ENCODE measurements around the gene SLC25A26. TPM values are rescaled to one million over a fixed set of nuclear protein-coding genes. Genes with fewer than 3 reads are reported as not detected.

The SLC25A26 gene
- total RNA-seq, 1 experiment from 2014 or later: 13.2 TPM

GRCh38 chr3:66376568-66376967 is 155.8 kb downstream of the SLC25A26 start:
- Histone ChIP-seq H3K4me1 (ENCODE audit: control insufficient read depth, insufficient read depth, low read length) (no peaks in the 10 kb centered on the region), H3K4me3 (ENCODE audit: low read depth in 2 of 2, low read length in 2 of 2) (no peak overlapping the region), H3K9me3 (ENCODE audit: control insufficient read depth, insufficient read depth, low read depth, low read length) (no peaks in the 10 kb centered on the region), H3K36me3 (ENCODE audit: control insufficient read depth, insufficient read depth, low read length) (no peaks in the 10 kb centered on the region), H3K27ac (ENCODE audit: low read length) (no peak overlapping the region), H3K27me3 (ENCODE audit: control insufficient read depth, insufficient read depth, low read length) (no peaks in the 10 kb centered on the region)
- TF ChIP-seq REST (IDR thresholded peaks at IDR 0.05; ENCODE audit: insufficient read depth in 1 of 2, low read depth in 2 of 2, low read length in 1 of 2) (no peak), CTCF (IDR thresholded peaks at IDR 0.05) (no peak), TCF7L2 (IDR thresholded peaks at IDR 0.05; ENCODE audit: low read depth, low read length) (no peak), POLR2AphosphoS5 (IDR thresholded peaks at IDR 0.05; ENCODE audit: low read depth, low read length) (no peak), SIN3A (IDR thresholded peaks at IDR 0.05; ENCODE audit: borderline replicate concordance, insufficient read depth, low read depth, low read length) (no peak)
- ChIA-PET CTCF (no interaction called here), POLR2A (no interaction called here)
- DNase-seq (ENCODE audit: low read depth, low spot score) (no peak), ATAC-seq (no peak)
- in situ Hi-C loops (cut with HindIII; ENCODE audit: low pct_unique_long_range_greater_than_20kb, low sequenced_read_pairs): no loop called here
- intact Hi-C loops (cut with micrococcal nuclease; ENCODE audit: unreplicated experiment): loop anchor here (10.0 kb wide), 1 partner anchor 102 kb away; no protein-coding TSS in a partner anchor
- no TSS peak for BruUV-seq (replicated peaks)

- no peaks in the 10 kb centered on the region for H3K4me1 ChIP-seq (ENCODE audit: control insufficient read depth, insufficient read depth, low read length)
- no peaks in the 10 kb centered on the region for H3K36me3 ChIP-seq (ENCODE audit: control insufficient read depth, insufficient read depth, low read length)
- no peaks in the 10 kb centered on the region for H3K27me3 ChIP-seq (ENCODE audit: control insufficient read depth, insufficient read depth, low read length)
- in situ Hi-C loops (cut with HindIII; ENCODE audit: low pct_unique_long_range_greater_than_20kb, low sequenced_read_pairs): no loop called here
- intact Hi-C loops (cut with micrococcal nuclease; ENCODE audit: unreplicated experiment): loop anchor here (10.0 kb wide), 1 partner anchor 103 kb away; no protein-coding TSS in a partner anchor
- POLR2A ChIA-PET: no interaction called here
- H3K27ac ChIP-seq (ENCODE audit: low read length): no peak overlapping the region
- no peak overlapping the region for H3K4me3 ChIP-seq (ENCODE audit: low read depth in 2 of 2, low read length in 2 of 2)
- TF ChIP-seq SIN3A (IDR thresholded peaks at IDR 0.05; ENCODE audit: borderline replicate concordance, insufficient read depth, low read depth, low read length) (no peak), POLR2AphosphoS5 (IDR thresholded peaks at IDR 0.05; ENCODE audit: low read depth, low read length) (no peak)
- no peak for ATAC-seq
- BruUV-seq (replicated peaks): no TSS peak
- CTCF ChIA-PET: no interaction called here
- H3K9me3 ChIP-seq (ENCODE audit: control insufficient read depth, insufficient read depth, low read depth, low read length): no peaks in the 10 kb centered on the region
- no peak for DNase-seq (ENCODE audit: low read depth, low spot score)
Observed at GRCh38 chr3:66377800-66378199, 157.0 kb downstream of the SLC25A26 start.

GRCh38 chr3:66378256-66378655 is 157.5 kb downstream of the SLC25A26 start:
- no peaks in the 10 kb centered on the region for H3K27me3 ChIP-seq (ENCODE audit: control insufficient read depth, insufficient read depth, low read length)
- POLR2A ChIA-PET: no interaction called here
- in situ Hi-C loops (cut with HindIII; ENCODE audit: low pct_unique_long_range_greater_than_20kb, low sequenced_read_pairs): no loop called here
- no TSS peak for BruUV-seq (replicated peaks)
- DNase-seq (ENCODE audit: low read depth, low spot score) (no peak), ATAC-seq (no peak)
- TF ChIP-seq TCF7L2 (IDR thresholded peaks at IDR 0.05; ENCODE audit: low read depth, low read length) (no peak), CTCF (IDR thresholded peaks at IDR 0.05) (peak; percentile 65)
- no peak overlapping the region for H3K27ac ChIP-seq (ENCODE audit: low read length)
- H3K9me3 ChIP-seq (ENCODE audit: control insufficient read depth, insufficient read depth, low read depth, low read length): no peaks in the 10 kb centered on the region
- H3K36me3 ChIP-seq (ENCODE audit: control insufficient read depth, insufficient read depth, low read length): no peaks in the 10 kb centered on the region
- H3K4me3 ChIP-seq (ENCODE audit: low read depth in 2 of 2, low read length in 2 of 2): no peak overlapping the region
- intact Hi-C loops (cut with micrococcal nuclease; ENCODE audit: unreplicated experiment): loop anchor here (10.0 kb wide), 1 partner anchor 103 kb away; no protein-coding TSS in a partner anchor
- no peaks in the 10 kb centered on the region for H3K4me1 ChIP-seq (ENCODE audit: control insufficient read depth, insufficient read depth, low read length)
- CTCF ChIA-PET: no interaction called here
